Neural progenitor cell (in vitro differentiated cells): ENCODE results near the gene PLOD3. TPM values are rescaled to one million over a fixed set of nuclear protein-coding genes. Genes with fewer than 3 reads are reported as not detected.

Experiments
- DNase-seq: peaks from one replicate; pipeline ENCODE4 v3.0.0-alpha.2; 2016; ENCODE audit warnings: low spot score
- H2AFZ ChIP-seq: fragments of 200-600 bp; sonication (generic); replicated peaks from 2 replicates; pipeline ENCODE4 v1.6.1; 2016; ENCODE audit warnings: antibody characterized with exemption
- H3F3A ChIP-seq: fragments of 200-600 bp; sonication (generic); 2 replicates; pipeline ENCODE4 v1.6.1; 2016; ENCODE audit warnings: antibody characterized with exemption, low read depth
- H3K27ac ChIP-seq: fragments of 200-600 bp; sonication (generic); 2 replicates; pipeline ENCODE4 v1.5.1; 2016; ENCODE audit warnings: mild to moderate bottlenecking
- H3K27me3 ChIP-seq: fragments of 200-600 bp; sonication (generic); 2 replicates; pipeline ENCODE4 v1.6.1; 2016; ENCODE audit warnings: mild to moderate bottlenecking, moderate library complexity
- H3K36me3 ChIP-seq: fragments of 200-600 bp; sonication (generic); 2 replicates; pipeline ENCODE4 v1.5.1; 2016
- H3K4me1 ChIP-seq: fragments of 200-600 bp; sonication (generic); 2 replicates; pipeline ENCODE4 v1.6.1; 2016; ENCODE audit warnings: mixed run types
- H3K4me2 ChIP-seq: fragments of 200-600 bp; sonication (generic); 2 replicates; pipeline ENCODE4 v1.6.1; 2016
- H3K4me3 ChIP-seq: fragments of 200-600 bp; sonication (generic); 2 replicates; pipeline ENCODE4 v1.5.1; 2016
- H3K79me2 ChIP-seq: fragments of 200-600 bp; sonication (generic); 2 replicates; pipeline ENCODE4 v1.6.1; 2016; ENCODE audit warnings: low read depth
- H3K9ac ChIP-seq: fragments of 200-600 bp; sonication (generic); 2 replicates; pipeline ENCODE4 v1.6.1; 2016
- H3K9me3 ChIP-seq: fragments of 200-600 bp; sonication (generic); 2 replicates; pipeline ENCODE4 v1.5.1; 2016; ENCODE audit warnings: low read depth
- H4K20me1 ChIP-seq: fragments of 200-600 bp; sonication (generic); 2 replicates; pipeline ENCODE4 v1.6.1; 2016; ENCODE audit warnings: low read depth
- H3K27ac Mint-ChIP-seq: 3 replicates; pipeline ENCODE4 v1.8.0; 2021; ENCODE audit warnings: mixed read lengths
- H3K27me3 Mint-ChIP-seq: 2 replicates; pipeline ENCODE4 v1.8.0; 2022; ENCODE audit warnings: low read depth, mild to moderate bottlenecking, inconsistent platforms, moderate library complexity, mixed read lengths; ENCODE audit not compliant: insufficient read depth
- H3K36me3 Mint-ChIP-seq: 3 replicates; pipeline ENCODE4 v1.8.0; 2021; ENCODE audit warnings: mixed read lengths
- H3K4me1 Mint-ChIP-seq: 3 replicates; pipeline ENCODE4 v1.8.0; 2021; ENCODE audit warnings: mixed read lengths
- H3K4me3 Mint-ChIP-seq: 3 replicates; pipeline ENCODE4 v1.8.0; 2021; ENCODE audit warnings: mild to moderate bottlenecking, moderate library complexity, mixed read lengths
- H3K9me3 Mint-ChIP-seq: 3 replicates; pipeline ENCODE4 v1.8.0; 2020; ENCODE audit warnings: mixed read lengths
- EZH2 ChIP-seq: fragments of 200-600 bp; sonication (generic); IDR thresholded peaks from 2 replicates; pipeline ENCODE4 v1.6.1; 2017; ENCODE audit warnings: antibody characterized with exemption, mild to moderate bottlenecking, moderate library complexity
- EZH2phosphoT487 ChIP-seq: fragments of 200-600 bp; sonication (generic); IDR thresholded peaks from 2 replicates; pipeline ENCODE4 v1.6.1; 2017; ENCODE audit warnings: antibody characterized with exemption
- total RNA-seq: library from RNA; depleted of rRNA; stranded (reverse); fragments of >200 nt; gene quantifications from 2 replicates; pipeline ENCODE4 v1.2.3, GENCODE V29; 2015; ENCODE audit warnings: low replicate concordance
- TF ChIP-seq, protein P1 (sequence below): fragments of 200-600 bp; sonication (generic); IDR thresholded peaks from 2 replicates; pipeline ENCODE4 v1.5.1; 2017; ENCODE audit warnings: antibody characterized with exemption, mild to moderate bottlenecking

Gene PLOD3
- total RNA-seq, 1 donor from 2014 or later: 9.4 TPM

DNA sequence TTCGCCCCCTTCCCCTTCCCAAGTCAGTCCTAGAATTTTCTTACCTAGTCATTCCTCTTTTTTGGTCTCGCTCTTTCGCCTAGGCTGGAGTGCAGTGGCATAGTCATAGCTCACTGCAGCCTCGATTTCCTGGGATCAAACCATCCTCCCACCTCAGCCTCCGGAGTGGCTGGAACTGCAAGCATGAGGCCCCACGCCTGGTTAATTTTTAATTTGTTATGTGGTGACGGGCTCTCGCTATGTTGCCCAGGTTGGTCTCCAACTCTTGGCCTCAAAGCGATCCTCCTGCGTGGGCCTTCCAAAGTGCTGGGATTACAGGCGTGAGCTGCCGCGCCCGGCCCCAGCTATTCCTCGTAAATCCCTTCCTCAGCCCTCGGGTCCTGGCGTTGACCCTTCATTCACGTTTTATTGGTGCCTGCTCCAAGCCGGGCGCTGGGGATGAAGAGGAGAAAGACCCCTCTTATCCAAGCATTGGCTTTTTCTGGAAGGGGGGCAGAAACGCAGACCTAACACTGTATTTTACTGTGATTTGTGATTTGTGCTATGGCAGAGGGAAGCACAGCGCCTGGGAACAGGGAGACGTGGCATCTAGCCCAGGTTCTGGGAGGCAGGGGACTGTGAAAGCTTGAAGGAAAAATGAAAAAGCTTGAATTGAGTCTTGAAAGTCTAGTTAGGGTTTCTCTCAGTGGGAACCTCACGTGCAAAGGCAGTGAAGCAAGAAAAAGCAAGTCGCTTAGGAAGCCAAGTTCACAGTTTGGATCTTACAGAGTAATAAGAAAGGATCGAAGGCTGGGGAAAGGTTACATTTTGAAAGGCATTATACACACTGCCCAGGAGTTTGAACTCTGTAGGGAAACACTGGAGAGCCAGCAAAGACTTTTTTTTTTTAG lies 1.1 kb upstream of the PLOD3 start:
- peak; percentile 47 for DNase-seq
- Mint-ChIP-seq H3K4me3 (peak overlapping the region; percentile 98), H3K9me3 (no peaks in the 10 kb centered on the region), H3K27me3 (peaks cover 17% of the 10 kb centered on the region), H3K4me1 (peaks cover 30% of the 10 kb centered on the region), H3K27ac (peak overlapping the region; percentile 79), H3K36me3 (no peaks in the 10 kb centered on the region)
- H3F3A ChIP-seq: peaks cover 12% of the 10 kb centered on the region
- H3K9me3 ChIP-seq: no peaks in the 10 kb centered on the region
- peak overlapping the region; percentile 99 for H3K4me2 ChIP-seq
- no peak for TF ChIP-seq EZH2
- TF ChIP-seq, protein P1, sequence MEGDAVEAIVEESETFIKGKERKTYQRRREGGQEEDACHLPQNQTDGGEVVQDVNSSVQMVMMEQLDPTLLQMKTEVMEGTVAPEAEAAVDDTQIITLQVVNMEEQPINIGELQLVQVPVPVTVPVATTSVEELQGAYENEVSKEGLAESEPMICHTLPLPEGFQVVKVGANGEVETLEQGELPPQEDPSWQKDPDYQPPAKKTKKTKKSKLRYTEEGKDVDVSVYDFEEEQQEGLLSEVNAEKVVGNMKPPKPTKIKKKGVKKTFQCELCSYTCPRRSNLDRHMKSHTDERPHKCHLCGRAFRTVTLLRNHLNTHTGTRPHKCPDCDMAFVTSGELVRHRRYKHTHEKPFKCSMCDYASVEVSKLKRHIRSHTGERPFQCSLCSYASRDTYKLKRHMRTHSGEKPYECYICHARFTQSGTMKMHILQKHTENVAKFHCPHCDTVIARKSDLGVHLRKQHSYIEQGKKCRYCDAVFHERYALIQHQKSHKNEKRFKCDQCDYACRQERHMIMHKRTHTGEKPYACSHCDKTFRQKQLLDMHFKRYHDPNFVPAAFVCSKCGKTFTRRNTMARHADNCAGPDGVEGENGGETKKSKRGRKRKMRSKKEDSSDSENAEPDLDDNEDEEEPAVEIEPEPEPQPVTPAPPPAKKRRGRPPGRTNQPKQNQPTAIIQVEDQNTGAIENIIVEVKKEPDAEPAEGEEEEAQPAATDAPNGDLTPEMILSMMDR: no peak
- no peak for TF ChIP-seq EZH2phosphoT487
- peaks cover 34% of the 10 kb centered on the region for H3K79me2 ChIP-seq
- peak overlapping the region; percentile 66 for H3K9ac ChIP-seq
- no peaks in the 10 kb centered on the region for H3K36me3 ChIP-seq
- no peak overlapping the region for H3K27ac ChIP-seq
- H3K4me1 ChIP-seq: peaks cover 8% of the 10 kb centered on the region
- no peaks in the 10 kb centered on the region for H4K20me1 ChIP-seq
- H2AFZ ChIP-seq: peak overlapping the region; percentile 90
- no peaks in the 10 kb centered on the region for H3K27me3 ChIP-seq
- H3K4me3 ChIP-seq: peak overlapping the region; percentile 91

DNA sequence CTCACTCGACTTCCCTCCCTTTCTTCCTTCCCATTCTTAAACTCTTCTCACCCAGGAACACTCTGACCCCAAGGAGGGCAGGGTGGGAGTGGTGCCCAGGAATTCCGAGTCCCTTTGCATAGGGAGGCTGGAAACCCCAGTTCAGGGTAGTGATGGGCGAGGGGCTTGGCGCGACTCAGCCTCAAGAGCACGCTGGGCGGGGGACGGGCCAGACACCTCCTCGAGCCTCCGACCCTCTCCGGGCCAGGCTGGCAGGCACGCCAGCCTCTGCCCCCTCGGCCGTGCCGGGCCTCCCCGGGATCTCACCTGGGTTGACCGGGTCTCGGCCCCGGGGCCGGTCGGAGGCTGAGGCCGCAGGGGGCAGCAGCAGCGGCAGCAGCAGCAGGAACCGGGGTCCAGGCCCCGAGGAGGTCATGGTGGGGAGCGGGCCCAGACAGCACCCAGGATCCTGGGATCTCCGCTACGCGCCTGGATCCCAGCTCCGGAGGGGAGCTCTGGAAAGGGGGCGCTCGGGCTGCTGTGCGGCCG lies 457 bp downstream of the PLOD3 start:
- Histone ChIP-seq H3K79me2 (peaks cover 34% of the 10 kb centered on the region), H3K9ac (peak overlapping the region; percentile 28), H3K4me1 (peaks cover 8% of the 10 kb centered on the region), H3K4me3 (peak overlapping the region; percentile 91), H3F3A (peaks cover 12% of the 10 kb centered on the region), H3K27me3 (no peaks in the 10 kb centered on the region), H3K9me3 (no peaks in the 10 kb centered on the region), H4K20me1 (no peaks in the 10 kb centered on the region), H3K4me2 (peak overlapping the region; percentile 99), H3K27ac (no peak overlapping the region), H3K36me3 (no peaks in the 10 kb centered on the region), H2AFZ (peak overlapping the region; percentile 92)
- Mint-ChIP-seq H3K4me3 (peak overlapping the region; percentile 98), H3K27ac (peak overlapping the region; percentile 88), H3K9me3 (no peaks in the 10 kb centered on the region), H3K36me3 (no peaks in the 10 kb centered on the region), H3K27me3 (peaks cover 16% of the 10 kb centered on the region), H3K4me1 (peaks cover 28% of the 10 kb centered on the region)
- DNase-seq: peak; percentile 59
- TF ChIP-seq, protein P1: no peak
- TF ChIP-seq EZH2phosphoT487 (no peak), EZH2 (no peak)

DNA sequence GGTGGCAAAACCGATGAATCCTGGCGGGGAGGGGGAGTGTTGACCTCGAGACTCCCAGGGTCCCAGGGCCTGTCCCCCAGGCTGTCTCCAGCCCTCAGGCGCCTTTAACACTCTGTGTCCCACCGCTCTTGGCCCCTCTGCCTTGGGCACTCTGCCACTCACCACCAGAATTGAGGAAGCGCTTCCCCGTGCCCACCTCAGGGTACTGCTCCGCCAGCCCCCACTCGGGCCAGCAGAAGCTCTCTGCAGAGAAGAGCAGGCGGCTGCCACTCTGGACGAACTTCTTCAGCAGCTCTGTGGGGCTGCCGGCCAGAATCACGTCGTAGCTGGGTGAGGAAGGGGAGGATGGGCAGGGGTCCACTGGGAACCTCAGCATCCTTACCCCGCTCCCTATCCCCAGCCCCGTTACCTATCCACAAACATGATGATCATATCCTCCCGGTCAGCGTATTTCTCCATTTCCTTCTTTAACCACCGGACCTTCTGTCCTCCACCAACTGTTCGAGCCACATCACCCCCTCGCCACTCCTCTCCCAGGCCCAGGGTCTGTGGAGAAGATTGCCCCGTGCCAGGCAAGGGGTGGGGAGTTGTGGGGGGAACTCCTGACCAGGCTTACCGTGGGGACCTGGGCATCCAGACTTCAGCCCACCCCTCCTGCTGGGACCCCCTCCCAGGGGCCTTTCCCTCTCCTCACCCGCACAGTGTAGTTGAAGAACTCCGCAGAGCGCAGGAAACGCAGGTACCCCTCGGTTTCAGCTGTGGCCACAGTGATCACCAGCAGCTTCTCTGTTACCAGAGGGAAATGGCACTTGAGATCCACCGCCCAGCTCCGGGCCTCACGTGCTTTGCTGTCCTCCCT lies 1.2 kb downstream of the PLOD3 start:
- H3K9me3 Mint-ChIP-seq: no peaks in the 10 kb centered on the region
- no peaks in the 10 kb centered on the region for H3K9me3 ChIP-seq
- no peaks in the 10 kb centered on the region for H3K36me3 Mint-ChIP-seq
- no peaks in the 10 kb centered on the region for H3K27me3 ChIP-seq
- H3K79me2 ChIP-seq: peaks cover 29% of the 10 kb centered on the region
- H3K27ac ChIP-seq: no peak overlapping the region
- DNase-seq: no peak
- H3K4me1 ChIP-seq: peaks cover 8% of the 10 kb centered on the region
- H3K4me2 ChIP-seq: peak overlapping the region; percentile 99
- H3K9ac ChIP-seq: no peak overlapping the region
- peak overlapping the region; percentile 91 for H3K4me3 ChIP-seq
- H3K27ac Mint-ChIP-seq: peak overlapping the region; percentile 88
- peak overlapping the region; percentile 92 for H2AFZ ChIP-seq
- peaks cover 28% of the 10 kb centered on the region for H3K4me1 Mint-ChIP-seq
- H3K4me3 Mint-ChIP-seq: peak overlapping the region; percentile 98
- H3K36me3 ChIP-seq: no peaks in the 10 kb centered on the region
- H4K20me1 ChIP-seq: no peaks in the 10 kb centered on the region
- TF ChIP-seq, protein P1: no peak
- TF ChIP-seq EZH2phosphoT487 (no peak), EZH2 (no peak)
- peaks cover 12% of the 10 kb centered on the region for H3F3A ChIP-seq
- H3K27me3 Mint-ChIP-seq: peaks cover 12% of the 10 kb centered on the region
